Left renal pelvis (tissue), 4 donors: ENCODE measurements around the gene MTHFS. TPM values are rescaled to one million over a fixed set of nuclear protein-coding genes. Genes with fewer than 3 reads are reported as not detected.

Experiments used
- DNase-seq, 4 donors: peaks; one replicate each; pipeline ENCODE4 v3.0.0-alpha.2; 2013; ENCODE audit warnings: low read depth in 4 of 4, low spot score in 3 of 4
- polyA plus RNA-seq, 4 donors: library from polyadenylated mRNA; unstranded; fragments of 120-200 nt; gene quantifications; one replicate each; pipeline ENCODE4 v1.2.1, GENCODE V29; 2013; ENCODE audit not compliant: insufficient read length in 4 of 4

The MTHFS gene
- polyA plus RNA-seq, 4 donors = 10.4 to 40.3 (median 36.7) TPM

- no peak for DNase-seq
Measured at GRCh38 chr15:79881254-79881653, 15.6 kb downstream of the MTHFS start.

- no peak for DNase-seq
Measured at GRCh38 chr15:79878078-79878705, 18.6 kb downstream of the MTHFS start.

GRCh38 chr15:79875213-79875612 is 21.6 kb downstream of the MTHFS start:
- DNase-seq = no peak

- DNase-seq = no peak
Measured at GRCh38 chr15:79874242-79874641, 22.6 kb downstream of the MTHFS start.

GRCh38 chr15:79872358-79873017 is 24.3 kb downstream of the MTHFS start:
- DNase-seq = no peak

GRCh38 chr15:79868554-79868953 is 28.3 kb downstream of the MTHFS start:
- no peak for DNase-seq

GRCh38 chr15:79863886-79864285 is 32.9 kb downstream of the MTHFS start:
- no peak for DNase-seq

- no peak for DNase-seq
Measured at GRCh38 chr15:79862191-79862590, 34.6 kb downstream of the MTHFS start.

- no peak for DNase-seq
Measured at GRCh38 chr15:79860661-79861060, 36.2 kb downstream of the MTHFS start.

GRCh38 chr15:79858469-79858868 is 38.3 kb downstream of the MTHFS start:
- no peak for DNase-seq

GRCh38 chr15:79853492-79854328 is 43.1 kb downstream of the MTHFS start:
- peak; percentile 29 to 50 (median 46) for DNase-seq

GRCh38 chr15:79849789-79850188 is 47.0 kb downstream of the MTHFS start:
- DNase-seq = peak in 1 of 4 donors; percentile 11

GRCh38 chr15:79846539-79846938 is 50.3 kb downstream of the MTHFS start:
- DNase-seq = no peak

- DNase-seq = no peak
Measured at GRCh38 chr15:79844221-79844620, 52.6 kb downstream of the MTHFS start.

GRCh38 chr15:79837846-79838245 is 59.0 kb downstream of the MTHFS start:
- no peak for DNase-seq

GRCh38 chr15:79834495-79834894 is 62.3 kb downstream of the MTHFS start:
- DNase-seq = no peak

- DNase-seq = no peak
Measured at GRCh38 chr15:79832367-79833120, 64.3 kb downstream of the MTHFS start.

GRCh38 chr15:79831604-79832003 is 65.2 kb downstream of the MTHFS start:
- DNase-seq = no peak

GRCh38 chr15:79829950-79830349 is 66.9 kb downstream of the MTHFS start:
- no peak for DNase-seq

- DNase-seq = no peak
Measured at GRCh38 chr15:79828447-79828846, 68.4 kb downstream of the MTHFS start.

- no peak for DNase-seq
Measured at GRCh38 chr15:79826800-79827199, 70.0 kb downstream of the MTHFS start.
